ENCODE results near the gene DEFB123.
"Not testable (repeated sequence)": the region's sequence is repeated elsewhere in the genome, so short reads cannot be mapped to it uniquely, and the experiment has no call there.

The DEFB123 gene

GRCh38 chr20:31449511-31450414 is 9.3 kb downstream of the DEFB123 start:
- H3K4me3 ChIP-seq (ENCODE audit: low read depth, low read length): no peak overlapping the region
- DNase-seq (ENCODE audit: low read depth): no peak
- TF ChIP-seq, protein P1, sequence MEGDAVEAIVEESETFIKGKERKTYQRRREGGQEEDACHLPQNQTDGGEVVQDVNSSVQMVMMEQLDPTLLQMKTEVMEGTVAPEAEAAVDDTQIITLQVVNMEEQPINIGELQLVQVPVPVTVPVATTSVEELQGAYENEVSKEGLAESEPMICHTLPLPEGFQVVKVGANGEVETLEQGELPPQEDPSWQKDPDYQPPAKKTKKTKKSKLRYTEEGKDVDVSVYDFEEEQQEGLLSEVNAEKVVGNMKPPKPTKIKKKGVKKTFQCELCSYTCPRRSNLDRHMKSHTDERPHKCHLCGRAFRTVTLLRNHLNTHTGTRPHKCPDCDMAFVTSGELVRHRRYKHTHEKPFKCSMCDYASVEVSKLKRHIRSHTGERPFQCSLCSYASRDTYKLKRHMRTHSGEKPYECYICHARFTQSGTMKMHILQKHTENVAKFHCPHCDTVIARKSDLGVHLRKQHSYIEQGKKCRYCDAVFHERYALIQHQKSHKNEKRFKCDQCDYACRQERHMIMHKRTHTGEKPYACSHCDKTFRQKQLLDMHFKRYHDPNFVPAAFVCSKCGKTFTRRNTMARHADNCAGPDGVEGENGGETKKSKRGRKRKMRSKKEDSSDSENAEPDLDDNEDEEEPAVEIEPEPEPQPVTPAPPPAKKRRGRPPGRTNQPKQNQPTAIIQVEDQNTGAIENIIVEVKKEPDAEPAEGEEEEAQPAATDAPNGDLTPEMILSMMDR (conservative IDR thresholded peaks at IDR 0.05; ENCODE audit: low read depth, low read length): no peak

DNA sequence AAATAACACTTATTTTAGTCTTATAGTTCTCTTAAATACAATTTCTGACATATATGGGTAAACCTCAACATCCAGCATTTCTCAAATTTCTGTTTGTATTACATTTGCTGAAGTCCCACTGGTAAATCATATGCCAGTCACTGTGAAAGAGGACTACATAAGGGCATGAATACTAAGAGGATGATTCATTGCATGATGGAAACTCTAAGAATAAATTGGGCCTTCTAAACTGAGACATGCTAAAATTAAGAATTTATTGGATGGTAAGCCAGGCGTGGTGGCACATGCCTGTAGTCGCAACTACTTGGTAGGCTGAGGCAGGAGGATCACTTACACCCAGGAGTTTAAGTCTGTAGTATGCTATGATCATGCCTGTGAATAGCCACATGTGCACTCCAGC is 12.1 kb downstream of the DEFB123 start:
- TF ChIP-seq, protein P1 (conservative IDR thresholded peaks at IDR 0.05; ENCODE audit: low read depth, low read length): no peak
- no peak for DNase-seq (ENCODE audit: low read depth)
- H3K4me3 ChIP-seq (ENCODE audit: low read depth, low read length): no peak overlapping the region

DNA sequence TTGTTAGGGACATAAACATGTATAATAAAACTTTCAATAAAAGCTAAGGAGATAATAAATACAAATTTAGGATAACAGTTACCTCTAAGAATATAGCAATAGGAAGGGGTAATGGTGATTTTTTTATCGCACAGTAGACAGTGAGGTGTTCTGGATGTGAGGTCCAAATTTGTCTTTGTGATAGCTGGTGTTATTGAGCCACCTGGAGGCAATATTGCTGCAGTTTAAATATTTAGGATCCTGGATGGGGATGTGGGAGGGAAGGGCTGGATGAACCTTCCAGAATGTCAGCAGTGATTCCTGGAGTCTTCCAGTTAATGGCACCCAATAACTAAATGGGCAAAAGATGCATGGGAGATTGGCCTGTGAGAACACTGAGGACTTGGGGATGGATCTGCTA is 13.9 kb downstream of the DEFB123 start:
- no peak for DNase-seq (ENCODE audit: low read depth)
- no peak overlapping the region for H3K4me3 ChIP-seq (ENCODE audit: low read depth, low read length)
- TF ChIP-seq, protein P1 (conservative IDR thresholded peaks at IDR 0.05; ENCODE audit: low read depth, low read length): no peak

- H3K4me3 ChIP-seq (ENCODE audit: low read depth, low read length); DNase-seq (ENCODE audit: low read depth): not testable (repeated sequence)
Measured at GRCh38 chr20:31470946-31471345, 30.5 kb downstream of the DEFB123 start.

DNA sequence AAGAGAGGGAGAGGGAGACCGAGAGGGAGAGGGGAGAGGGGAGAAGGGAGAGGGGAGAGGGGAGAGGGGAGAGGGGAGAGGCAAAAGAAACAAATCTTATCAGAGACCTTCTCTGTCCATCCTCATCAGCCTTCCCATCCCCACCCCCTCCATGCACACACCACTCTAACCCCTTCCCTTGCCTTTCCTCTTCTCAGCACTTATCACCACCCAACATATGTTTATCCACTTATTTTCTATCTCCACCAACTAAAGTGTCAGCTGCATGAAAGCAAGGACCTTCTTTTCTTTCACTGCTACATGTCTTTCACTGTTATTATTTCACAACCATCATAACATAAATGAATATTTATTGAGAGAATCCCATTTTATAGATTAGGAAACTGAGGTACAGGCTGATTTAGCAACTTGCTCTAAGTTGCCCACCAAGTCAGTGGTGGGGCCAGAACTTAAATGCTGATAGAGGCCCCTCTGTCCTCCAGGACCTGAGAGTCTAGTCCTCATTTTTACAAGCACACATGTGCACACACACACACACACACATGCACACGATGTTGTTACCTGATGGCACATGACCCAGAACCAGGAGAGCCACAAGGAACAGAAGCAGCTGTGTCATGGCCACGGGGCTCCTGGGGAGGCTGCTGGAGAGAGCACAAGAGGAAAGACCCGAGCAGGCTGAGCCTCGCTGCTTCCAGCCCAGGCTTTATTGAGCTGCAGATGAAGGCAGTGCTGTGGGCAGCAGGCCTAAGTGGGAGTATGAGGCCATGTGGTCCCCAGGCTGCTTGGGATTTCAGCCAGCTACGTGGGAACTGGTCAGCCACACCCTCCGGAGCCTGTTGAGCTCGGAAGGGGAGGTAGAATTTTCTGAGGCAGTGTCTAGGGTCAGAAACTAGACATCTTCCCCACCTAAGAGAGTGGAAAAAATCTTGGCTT is 32.2 kb downstream of the DEFB123 start:
- H3K4me3 ChIP-seq (ENCODE audit: low read depth, low read length): no peak overlapping the region
- peak; percentile 4 for DNase-seq (ENCODE audit: low read depth)
- TF ChIP-seq, protein P1 (conservative IDR thresholded peaks at IDR 0.05; ENCODE audit: low read depth, low read length): no peak

GRCh38 chr20:31473331-31474096 is 33.1 kb downstream of the DEFB123 start:
- H3K4me3 ChIP-seq (ENCODE audit: low read depth, low read length): no peak overlapping the region
- DNase-seq (ENCODE audit: low read depth): peak; percentile 8
- TF ChIP-seq, protein P1 (conservative IDR thresholded peaks at IDR 0.05; ENCODE audit: low read depth, low read length): no peak

- no peak overlapping the region for H3K4me3 ChIP-seq (ENCODE audit: low read depth, low read length)
- DNase-seq (ENCODE audit: low read depth): no peak
- TF ChIP-seq, protein P1 (conservative IDR thresholded peaks at IDR 0.05; ENCODE audit: low read depth, low read length): no peak
Measured at GRCh38 chr20:31474097-31474436, 33.6 kb downstream of the DEFB123 start.
